ENCODE data around the gene STEAP4. TPM values are rescaled to one million over a fixed set of nuclear protein-coding genes. Genes with fewer than 3 reads are reported as not detected.

The STEAP4 gene
- total RNA-seq, 1 experiment from 2014 or later: 0.17 TPM

- H3K4me1 Mint-ChIP-seq: peaks cover 11% of the 10 kb centered on the region
- POLR2A ChIA-PET: no interaction called here
- H3K27ac Mint-ChIP-seq: no peak overlapping the region
- no peaks in the 10 kb centered on the region for H3K27me3 Mint-ChIP-seq (ENCODE audit: low read depth)
- H3K36me3 Mint-ChIP-seq: no peaks in the 10 kb centered on the region
- H3K9me3 Mint-ChIP-seq: peaks cover 2% of the 10 kb centered on the region
- CTCF ChIA-PET: interaction anchor here (0.7 kb wide), 1 partner anchor 34 kb away, joined by 3 read pairs; no protein-coding TSS in a partner anchor
- ATAC-seq (no peak), DNase-seq (ENCODE audit: low spot score) (no peak)
- TF ChIP-seq TEAD1 (CRISPR knock-in tag; IDR thresholded peaks at IDR 0.05): no peak
- no peak for TF ChIP-seq ATF1 (CRISPR knock-in tag; IDR thresholded peaks at IDR 0.05)
- TF ChIP-seq AR (CRISPR knock-in tag; IDR thresholded peaks at IDR 0.05): no peak
- TF ChIP-seq ZNF671 (CRISPR knock-in tag; IDR thresholded peaks at IDR 0.05): no peak
- no peak for TF ChIP-seq KAT7 (CRISPR knock-in tag; IDR thresholded peaks at IDR 0.05; ENCODE audit: borderline replicate concordance)
- TF ChIP-seq ZNF512 (CRISPR knock-in tag; IDR thresholded peaks at IDR 0.05; ENCODE audit: borderline replicate concordance): no peak
- no peak for TF ChIP-seq RELA (CRISPR knock-in tag; IDR thresholded peaks at IDR 0.05; ENCODE audit: borderline replicate concordance)
- no peak for TF ChIP-seq TEAD4 (CRISPR knock-in tag; IDR thresholded peaks at IDR 0.05)
- TF ChIP-seq CTCF (IDR thresholded peaks at IDR 0.05): no peak
- TF ChIP-seq CBFB (CRISPR knock-in tag; IDR thresholded peaks at IDR 0.05; ENCODE audit: low read depth): no peak
- no peak for TF ChIP-seq MAX (CRISPR knock-in tag; IDR thresholded peaks at IDR 0.05)
- TF ChIP-seq E2F1 (CRISPR knock-in tag; IDR thresholded peaks at IDR 0.05): no peak
- no peak for TF ChIP-seq ATF3 (CRISPR knock-in tag; conservative IDR thresholded peaks at IDR 0.05)
- TF ChIP-seq ZNF138 (CRISPR knock-in tag; conservative IDR thresholded peaks at IDR 0.05): no peak
- no peak for TF ChIP-seq CDX4 (CRISPR knock-in tag; IDR thresholded peaks at IDR 0.05; ENCODE audit: borderline replicate concordance)
- TF ChIP-seq STAT6 (CRISPR knock-in tag; conservative IDR thresholded peaks at IDR 0.05; ENCODE audit: low read depth): no peak
- no peak overlapping the region for H3K4me3 Mint-ChIP-seq
Observed at GRCh38 chr7:88281749-88282148, 24.9 kb downstream of the STEAP4 start.
